Stimulated activated CD4-positive, alpha-beta T cell treated with anti-CD3 and anti-CD28 coated beads, Interleukin-4, amount 100 ng/mL, for 1 hour (primary cell): ENCODE results near the gene DIP2C.

ENCODE experiments used
- DNase-seq: peaks from one replicate; pipeline ENCODE4 v3.0.0-alpha.2; 2020

The DIP2C gene

GRCh38 chr10:677038-677437 lies 12.4 kb downstream of the DIP2C start:
- no peak for DNase-seq

GRCh38 chr10:676178-676577 lies 13.3 kb downstream of the DIP2C start:
- DNase-seq, result no peak

- DNase-seq, result no peak
These were observed 13.9 kb downstream of the DIP2C start for GRCh38 chr10:675532-675931.

- DNase-seq, result no peak
These were observed 16.0 kb downstream of the DIP2C start for GRCh38 chr10:673492-673891.

DNA sequence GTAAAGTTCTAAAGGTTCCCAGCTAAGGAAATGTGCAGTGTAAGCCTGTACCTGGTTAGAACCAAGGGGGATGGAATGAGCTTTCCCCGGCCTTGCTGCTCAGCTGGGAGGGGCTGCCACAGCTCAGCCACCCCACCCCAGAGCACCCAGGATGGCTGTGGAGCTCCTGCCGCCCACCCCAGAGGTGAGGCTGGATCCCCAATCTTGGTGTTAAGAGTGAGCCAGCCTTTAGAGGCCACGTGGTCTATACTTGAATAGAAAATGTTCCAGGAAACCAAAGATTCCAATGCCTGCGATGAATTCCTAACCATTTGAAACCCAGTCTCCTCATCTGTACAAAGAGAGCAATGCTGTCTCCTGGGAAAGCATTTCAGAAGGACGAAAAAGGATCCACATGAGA lies 16.5 kb downstream of the DIP2C start:
- no peak for DNase-seq

- no peak for DNase-seq
These were observed 17.3 kb downstream of the DIP2C start for GRCh38 chr10:672203-672602.

DNA sequence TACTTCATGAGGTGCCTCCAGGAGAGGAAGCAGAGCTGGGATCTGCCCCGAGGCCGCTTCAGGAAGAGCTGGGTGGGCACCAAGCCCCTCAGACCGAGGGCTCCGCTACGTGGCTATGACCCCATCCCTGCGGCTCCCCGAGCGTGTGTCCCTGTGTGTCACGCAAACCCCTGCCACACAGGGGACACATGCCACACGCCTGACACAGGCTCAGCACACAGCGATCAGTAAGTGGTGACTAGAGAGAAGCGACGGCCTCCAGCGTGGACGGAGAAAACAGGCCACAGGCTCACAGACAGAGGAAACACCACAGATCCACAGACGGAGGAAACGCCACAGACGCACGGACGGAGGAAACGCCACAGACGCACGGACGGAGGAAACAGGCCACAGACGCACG lies 18.5 kb downstream of the DIP2C start:
- DNase-seq, result no peak

GRCh38 chr10:670038-670437 lies 19.4 kb downstream of the DIP2C start:
- no peak for DNase-seq

DNA sequence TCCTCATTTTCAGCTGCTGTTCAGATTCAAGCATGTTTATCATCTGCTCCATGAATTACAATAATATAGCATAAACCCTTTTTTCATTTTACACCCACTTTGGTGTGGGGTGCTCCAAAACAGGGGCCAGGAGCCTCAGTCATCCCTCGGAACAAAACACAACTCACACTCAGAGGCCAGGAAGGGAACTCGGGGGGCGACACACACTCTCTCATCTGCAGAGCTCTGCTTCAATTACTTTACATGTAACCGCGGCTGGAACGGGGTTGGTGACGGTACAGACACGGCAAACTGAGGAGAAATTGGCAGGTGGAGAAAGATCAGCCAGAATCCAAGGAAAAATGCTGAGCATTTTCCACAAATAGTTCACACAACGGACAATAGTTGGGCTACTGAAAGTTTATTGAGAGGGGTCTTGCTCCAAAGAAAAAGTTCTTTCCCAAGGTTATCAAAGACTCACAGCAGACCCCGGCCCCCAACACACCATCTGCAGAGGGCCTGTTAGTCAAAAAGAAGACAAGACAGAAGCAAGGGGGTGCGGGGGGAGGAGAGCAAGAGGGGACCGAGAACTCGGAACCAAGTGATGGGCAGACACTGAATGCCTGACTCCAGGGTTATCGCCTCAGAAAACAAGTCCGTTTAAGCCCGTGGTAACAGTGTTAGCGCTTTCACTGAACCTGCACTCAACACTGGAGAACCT lies 20.5 kb downstream of the DIP2C start:
- DNase-seq, result no peak

DNA sequence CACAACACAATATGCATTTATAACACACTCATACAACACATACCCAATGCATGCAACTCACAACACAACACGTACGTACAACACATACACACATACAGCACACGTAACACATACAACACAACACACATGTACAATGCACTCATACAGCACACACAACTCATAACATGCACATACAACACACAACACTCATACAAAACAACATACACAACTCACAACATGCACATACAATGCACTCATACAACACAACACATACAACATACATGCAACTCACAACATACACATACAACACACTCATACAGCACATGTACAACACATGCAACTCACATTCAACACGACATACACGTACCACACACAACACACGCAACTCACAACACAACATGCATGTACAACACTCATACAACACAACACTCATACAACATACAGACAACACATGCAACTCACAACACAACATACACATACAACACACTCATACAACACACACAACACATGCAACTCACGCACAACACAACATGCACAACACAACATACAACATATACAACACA lies 21.8 kb downstream of the DIP2C start:
- no peak for DNase-seq

GRCh38 chr10:667096-667495 lies 22.4 kb downstream of the DIP2C start:
- DNase-seq, result no peak

DNA sequence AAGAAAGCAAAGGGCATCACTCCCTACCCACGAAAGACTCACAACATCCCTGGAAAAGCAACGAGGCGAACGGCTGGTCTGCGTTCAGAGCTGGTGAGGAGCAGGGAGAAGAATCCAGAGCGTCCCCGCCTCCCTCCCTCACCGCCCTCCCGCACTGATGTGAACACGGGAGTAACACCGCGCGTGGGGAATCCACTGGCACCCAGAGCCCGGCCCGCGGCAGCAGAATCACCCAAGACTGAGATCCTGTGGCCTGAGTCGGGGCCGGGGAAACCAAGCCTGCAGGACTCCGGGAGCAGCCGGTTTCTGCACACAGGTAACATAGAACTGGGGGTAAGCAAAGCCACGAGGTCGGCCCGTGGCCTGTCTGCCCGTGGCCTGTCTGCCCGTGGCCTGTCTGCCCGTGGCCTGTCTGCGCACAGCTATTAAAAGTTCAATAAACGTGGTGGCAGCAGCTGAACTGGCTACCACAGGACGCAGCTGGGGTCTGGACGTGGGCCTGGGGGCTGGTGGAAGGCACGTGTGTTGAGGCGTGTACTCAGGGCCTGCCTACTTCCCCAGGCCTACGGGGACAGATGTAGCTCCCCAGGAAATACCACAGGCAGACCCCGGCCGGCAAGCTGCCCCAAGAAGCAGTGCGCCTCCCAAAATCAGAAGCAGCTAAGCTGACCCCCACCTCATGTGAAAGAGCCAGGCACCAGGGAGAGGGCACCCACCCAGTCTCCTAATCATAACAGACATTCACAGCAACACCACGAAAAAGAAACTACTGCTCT lies 23.0 kb downstream of the DIP2C start:
- no peak for DNase-seq

- DNase-seq, result no peak
These were observed 23.8 kb downstream of the DIP2C start for GRCh38 chr10:665579-666091.

GRCh38 chr10:664893-665292 lies 24.6 kb downstream of the DIP2C start:
- no peak for DNase-seq

DNA sequence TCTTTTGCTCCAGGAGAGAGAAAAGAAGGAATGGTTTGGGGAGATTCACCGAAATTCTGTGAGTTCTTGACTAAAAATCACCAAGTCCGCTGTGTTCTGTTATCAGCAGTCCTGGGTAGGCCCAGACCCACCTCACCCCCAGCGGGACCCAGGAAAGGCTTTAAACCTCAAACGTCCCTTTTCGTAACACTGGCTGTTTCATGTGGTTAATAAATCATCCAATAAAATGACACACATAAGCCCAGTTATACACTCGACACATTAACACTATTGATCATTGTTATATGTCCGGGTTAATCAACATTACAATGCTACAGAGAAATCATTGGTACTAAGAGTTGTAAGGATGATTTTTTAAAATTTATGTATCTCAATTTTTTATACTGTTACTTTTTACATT lies 25.2 kb downstream of the DIP2C start:
- no peak for DNase-seq

DNA sequence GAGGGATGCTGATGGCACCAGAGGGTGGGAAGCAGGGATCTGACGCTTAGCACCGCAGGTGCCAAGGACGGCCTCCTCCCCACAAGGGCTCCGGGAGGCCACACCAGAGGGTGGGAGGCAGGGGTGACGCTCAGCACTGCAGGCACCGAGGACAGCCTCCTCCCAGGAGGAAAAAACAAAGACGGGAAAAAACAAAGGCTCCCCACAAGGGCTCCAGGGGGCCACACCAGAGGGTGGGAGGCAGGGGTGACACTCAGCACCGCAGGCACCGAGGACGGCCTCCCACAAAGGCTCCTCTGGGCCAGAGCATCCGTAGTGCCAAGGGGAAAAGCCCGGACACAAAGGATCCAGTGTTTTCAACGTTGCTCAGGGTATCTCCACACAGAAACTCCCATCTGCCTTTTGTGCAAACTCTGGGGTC lies 25.6 kb downstream of the DIP2C start:
- DNase-seq, result no peak

GRCh38 chr10:663466-663751 lies 26.1 kb downstream of the DIP2C start:
- DNase-seq, result no peak

DNA sequence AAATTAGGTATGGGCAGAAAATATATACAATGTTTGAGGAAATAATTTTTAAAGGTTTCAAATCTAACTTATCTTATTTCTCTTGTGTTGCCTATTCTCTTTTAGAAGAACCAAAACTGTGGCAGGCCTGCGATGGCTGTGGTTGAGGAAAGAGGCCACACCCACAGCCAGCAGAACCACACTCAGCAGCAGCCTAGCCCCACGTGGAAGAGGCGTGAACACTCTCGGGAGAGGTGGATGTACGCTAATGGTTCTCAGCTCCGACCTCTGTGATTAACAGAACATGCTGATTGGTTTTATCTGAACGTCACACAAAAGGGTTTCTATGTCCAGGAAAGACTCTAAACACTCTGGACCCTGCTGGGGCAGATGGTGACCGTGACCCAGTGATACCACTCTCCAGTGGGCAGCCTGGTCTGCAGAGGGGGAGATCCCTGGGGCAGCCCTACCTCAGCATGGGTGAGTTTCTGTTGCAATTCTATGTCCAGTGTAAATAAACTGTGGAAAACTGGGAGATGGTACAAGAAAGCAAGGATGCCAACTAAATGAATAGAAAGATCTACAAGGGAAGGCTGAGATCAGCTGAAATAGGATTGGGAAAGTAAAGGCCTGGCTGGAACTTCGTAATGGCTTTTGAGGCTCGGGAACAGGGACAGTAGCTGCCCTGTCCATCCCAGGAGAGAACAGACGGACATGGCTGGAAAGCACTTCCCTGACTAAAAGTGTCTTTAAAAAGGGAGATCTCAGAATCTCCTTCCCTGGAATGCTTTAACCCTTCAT lies 26.6 kb downstream of the DIP2C start:
- DNase-seq, result no peak

GRCh38 chr10:662223-662605 lies 27.3 kb downstream of the DIP2C start:
- no peak for DNase-seq

DNA sequence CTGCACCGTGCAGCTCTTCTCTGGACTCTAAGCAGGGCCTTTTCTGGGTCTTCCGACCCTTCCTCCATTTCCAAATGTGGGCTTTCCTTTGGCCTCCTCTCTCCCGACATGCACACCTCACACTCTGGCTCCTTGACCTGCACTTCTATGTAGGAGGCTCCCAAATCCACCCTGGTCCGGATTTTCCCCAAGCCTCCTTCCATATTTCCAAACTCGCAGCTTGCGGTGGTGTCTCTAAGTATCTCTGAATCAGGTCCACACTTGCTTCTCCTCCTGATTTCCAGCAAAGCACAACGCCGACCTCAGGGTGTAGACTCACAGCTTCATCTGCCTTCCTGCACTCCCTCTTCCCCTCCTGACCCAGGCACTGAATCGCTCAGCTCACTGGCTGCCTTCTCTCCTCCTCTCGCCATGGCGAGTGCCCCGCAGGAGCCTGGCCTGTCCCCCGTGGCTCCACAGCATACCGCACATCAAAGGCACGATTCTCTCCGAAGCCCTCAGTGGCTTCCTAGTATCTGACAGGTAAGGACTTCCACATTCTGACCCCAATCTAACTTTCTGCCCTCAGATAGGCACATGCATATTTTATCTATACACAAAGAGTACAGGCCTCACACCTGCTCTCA lies 27.8 kb downstream of the DIP2C start:
- DNase-seq, result no peak

DNA sequence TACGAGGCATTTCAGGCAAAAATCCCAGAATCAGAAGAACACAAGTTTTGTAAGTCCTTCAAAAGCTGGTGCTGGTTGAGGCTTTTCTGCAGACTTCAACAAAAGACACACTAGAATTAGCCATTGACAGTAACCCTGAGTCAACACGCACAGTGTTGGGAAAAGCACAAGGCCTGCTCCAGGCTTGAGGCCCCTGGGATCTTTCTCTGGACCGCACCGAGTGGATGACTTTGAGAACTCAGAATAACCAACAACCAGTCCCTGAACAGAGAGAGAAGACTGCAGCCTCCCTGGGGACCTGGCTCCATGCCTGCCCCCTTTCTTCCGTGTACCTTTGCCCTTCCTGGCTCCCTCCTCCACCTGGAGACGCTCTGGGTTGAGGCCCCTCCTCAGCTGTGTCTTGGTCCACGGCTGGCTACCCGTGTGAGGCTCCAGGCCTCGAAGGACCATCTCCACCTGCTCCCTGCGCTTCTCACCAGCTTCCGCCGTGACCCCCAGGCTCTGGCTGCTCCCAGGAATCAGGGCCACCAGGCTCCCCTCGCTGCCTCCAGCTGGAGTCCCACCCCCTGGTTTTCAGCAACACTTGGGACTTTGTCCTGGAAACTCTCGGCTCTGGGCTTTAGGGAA lies 28.4 kb downstream of the DIP2C start:
- no peak for DNase-seq

- no peak for DNase-seq
These were observed 29.0 kb downstream of the DIP2C start for GRCh38 chr10:660413-660969.
